Inferior parietal cortex (tissue), 1 donor: Measurements from ENCODE around the gene SVEP1.
"Not testable (repeated sequence)": the region's sequence is repeated elsewhere in the genome, so short reads cannot be mapped to it uniquely, and the experiment has no call there.

Source experiments
- DNase-seq: peaks from one replicate; pipeline ENCODE4 v3.0.0-alpha.2; 2016; ENCODE audit errors: extremely low spot score

Gene SVEP1

DNA sequence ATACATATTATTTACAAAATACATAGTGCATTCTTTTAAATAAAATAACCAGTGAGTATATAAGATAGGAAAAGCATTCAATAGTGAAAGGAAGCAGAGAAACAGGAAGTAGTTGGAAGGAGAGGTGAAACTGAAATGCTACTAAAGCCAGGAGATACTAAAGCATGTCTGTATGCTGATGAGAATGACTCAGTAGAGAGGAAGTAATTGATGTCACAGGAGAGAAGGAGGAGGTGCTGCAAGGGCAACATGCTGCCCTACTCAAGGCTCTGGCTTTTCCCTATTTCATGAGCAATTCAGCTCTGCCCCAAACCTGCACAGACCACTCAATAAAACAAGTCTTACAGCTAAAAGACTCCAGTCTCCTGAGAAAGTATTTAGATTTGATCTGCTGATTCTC, 133.4 kb downstream of the SVEP1 start:
- DNase-seq: no peak

DNA sequence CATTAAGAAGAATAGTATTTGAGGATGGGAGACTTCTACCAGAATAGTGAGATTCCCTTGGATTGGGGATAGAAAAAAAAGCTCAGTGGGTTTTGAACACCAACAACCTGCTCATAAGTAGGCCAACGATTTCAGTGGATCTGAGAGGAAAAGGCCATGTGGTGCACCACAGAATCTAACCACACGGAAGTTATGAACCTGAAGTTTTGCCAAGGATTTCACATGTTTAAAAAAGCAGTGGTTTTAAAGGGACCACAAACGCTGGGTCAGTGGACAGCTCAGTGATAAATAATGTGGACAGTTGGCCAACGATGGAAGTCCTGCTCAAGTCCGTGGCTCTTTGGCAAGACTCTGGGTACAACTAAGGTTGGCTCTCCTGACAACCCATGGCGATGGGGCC, 134.6 kb downstream of the SVEP1 start:
- DNase-seq: no peak

DNA sequence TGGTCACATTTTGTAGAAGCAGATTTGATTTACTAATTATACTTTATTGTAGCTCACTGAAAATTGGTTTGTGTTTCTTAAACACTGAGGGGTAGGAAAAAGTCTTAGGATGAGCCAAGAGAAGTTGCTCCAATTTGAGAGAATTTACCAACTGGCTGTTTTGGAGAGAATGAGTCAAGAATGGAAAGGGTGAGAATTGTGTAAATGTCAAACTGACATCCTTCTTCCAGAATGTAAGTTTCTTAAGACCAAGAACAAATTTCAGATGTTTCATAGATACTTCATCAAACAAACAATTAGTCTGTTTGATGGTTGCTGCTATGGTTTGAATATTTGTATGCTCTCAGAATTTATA, 135.7 kb downstream of the SVEP1 start:
- no peak for DNase-seq

DNA sequence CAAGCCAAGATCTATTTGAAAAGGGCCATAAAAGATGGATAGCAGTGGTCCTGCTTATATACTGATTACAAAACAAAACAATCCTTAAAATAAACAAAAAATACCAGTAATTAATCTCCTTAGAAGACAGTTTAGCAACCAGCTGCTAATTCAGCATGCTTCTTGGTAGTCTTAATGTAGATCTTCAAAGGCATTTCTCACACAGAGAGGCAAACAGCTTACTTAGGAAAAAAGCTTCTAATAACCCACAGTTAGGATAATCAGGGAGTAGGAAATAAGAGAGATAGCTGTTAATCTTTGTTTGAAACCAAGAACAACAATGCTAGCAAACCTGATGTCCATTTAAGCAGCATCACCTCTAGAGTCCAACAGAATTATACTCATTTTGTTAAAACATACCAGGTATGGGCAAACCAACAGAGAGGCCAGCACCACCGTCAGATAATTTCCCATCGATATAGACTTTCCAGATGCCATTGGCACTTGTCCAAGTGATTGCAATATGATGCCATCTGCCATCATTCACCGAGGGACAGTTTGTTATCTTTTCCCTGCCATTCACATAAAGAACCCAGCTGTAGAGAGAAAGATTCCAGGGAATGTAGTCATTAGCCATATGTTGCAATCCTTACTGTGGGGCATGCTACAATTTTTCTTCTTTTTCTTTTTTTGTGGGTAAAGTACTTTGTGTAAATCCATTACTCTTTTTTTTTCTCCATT, 136.2 kb downstream of the SVEP1 start:
- no peak for DNase-seq

DNA sequence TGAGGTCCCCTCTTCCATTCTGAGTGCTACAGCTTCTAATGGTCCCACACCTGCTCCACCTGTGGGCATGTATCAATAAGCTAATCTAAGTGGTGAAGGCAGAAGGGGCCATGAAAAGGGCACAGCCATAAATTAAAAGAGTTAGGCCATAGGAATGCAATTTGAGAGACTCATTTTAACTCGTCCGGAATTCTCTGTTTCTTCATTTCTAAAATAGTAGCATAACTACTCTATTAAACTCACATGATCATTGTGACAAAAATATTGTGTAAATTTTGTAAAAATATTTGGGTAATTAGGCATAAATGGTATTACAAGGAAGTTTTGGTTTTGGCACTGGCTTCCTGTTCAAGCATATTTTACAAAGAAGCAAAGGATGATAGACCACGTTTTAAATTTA, 138.7 kb downstream of the SVEP1 start:
- no peak for DNase-seq

DNA sequence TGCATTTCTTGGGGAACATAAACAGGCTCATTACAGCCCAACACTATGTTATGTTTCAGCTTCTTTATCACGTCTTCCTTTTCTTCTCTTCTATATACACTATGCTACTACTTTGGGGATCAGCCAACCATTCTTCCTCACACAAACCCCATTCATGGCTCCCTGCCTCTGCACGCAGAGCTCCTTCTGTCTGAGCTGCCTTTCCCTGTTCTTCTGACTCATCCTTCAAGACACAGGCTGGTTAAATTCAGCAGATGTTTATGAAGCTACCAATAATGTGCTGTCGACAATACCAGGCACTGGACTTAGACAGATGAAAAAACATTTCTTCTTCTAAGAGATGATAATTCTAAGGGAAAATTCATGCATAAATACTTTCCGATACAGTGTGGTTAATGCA, 139.4 kb downstream of the SVEP1 start:
- no peak for DNase-seq

DNA sequence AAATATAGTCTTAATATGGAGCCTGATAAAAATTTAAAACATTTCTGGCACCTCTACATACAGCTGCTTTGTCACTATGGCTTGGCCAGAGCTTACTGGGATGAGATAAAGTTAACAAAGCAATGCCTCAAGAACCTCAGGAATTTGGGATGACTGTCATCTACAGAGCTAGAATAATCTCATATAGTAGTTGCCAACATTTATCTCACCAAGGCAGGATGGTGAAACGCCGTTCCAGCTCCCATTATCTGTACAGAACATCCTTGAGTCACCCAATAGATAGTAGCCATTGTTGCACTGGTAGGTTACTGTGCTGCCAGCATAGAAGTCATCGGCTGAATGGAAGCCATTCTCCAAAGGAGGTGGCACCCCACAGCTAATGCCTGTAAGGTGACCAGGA, 147.3 kb downstream of the SVEP1 start:
- no peak for DNase-seq

DNA sequence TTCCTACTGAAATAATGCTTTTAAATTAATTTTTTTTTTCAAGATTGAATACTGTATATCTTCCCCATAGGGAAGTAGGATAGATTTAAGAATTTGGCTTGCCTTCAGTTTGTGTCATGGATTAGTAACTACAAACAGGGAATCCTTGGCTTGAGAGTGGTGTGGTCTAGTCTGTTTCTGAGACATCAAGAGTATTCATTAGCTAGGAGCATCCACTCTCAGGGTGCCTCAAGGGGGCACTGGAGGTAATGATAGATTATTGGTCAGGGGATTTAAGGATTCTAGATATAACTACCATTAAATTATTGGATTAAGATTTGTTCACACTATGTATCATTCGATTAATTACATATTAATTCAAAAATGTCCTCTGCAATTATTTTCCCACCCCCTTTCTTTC, 150.1 kb downstream of the SVEP1 start:
- no peak for DNase-seq

DNA sequence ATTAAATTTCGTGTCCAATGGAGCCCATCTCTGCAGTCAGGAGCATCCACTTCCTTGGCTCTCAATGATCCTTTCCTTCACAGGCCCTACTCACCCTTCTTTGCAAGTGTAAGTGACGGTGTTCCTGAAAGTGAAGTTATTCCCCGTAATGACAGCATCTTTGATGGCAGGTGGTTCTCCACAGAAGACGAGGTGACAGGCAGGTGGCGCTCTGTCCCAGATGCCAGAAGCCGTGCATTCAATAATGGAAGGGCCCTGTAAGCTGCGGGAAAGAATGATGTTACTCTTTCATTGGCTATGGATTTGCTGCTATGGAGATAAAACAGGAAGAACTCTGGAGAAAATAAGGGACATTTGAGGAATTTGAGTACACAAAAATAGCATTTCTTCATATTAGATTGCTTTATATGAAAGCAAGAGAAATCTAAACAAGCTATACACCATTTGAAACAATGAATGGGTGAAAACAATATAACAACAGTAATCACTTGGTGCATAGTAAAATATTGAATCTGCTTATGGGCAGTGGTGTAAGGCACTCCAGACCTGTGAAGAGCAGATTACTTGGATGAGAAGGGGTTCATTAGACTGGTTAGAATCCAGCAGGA, 151.9 kb downstream of the SVEP1 start:
- no peak for DNase-seq

DNA sequence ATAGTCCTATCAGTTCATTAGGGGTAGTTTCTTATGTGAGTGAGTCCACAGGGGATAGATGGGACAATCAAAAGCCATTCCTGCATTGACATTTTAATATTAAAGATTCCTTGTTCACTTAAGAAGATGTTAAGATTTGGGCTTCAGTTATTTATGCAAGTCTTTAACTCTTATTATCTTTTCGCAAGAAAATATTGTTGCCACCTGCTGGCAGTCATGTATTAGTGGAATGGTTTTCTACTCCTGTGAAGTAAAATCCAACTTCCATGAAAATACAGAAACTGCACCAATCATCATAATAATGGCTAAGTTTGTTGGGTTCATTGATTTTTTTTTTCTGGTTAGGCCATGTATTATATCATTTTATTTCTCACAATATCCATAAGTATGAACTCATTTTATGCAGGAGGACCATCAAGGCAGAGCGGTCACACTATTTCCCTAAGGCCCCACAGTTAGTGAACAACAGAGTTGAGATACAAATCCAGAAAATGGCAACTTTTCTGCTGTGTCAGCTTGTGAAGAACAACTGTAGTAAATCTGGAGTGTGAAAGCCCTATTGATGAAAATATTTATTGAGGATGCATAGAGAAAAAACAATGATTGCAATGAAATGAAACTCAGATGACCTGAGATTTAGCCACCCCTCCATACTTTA, 153.4 kb downstream of the SVEP1 start:
- DNase-seq: no peak

DNA sequence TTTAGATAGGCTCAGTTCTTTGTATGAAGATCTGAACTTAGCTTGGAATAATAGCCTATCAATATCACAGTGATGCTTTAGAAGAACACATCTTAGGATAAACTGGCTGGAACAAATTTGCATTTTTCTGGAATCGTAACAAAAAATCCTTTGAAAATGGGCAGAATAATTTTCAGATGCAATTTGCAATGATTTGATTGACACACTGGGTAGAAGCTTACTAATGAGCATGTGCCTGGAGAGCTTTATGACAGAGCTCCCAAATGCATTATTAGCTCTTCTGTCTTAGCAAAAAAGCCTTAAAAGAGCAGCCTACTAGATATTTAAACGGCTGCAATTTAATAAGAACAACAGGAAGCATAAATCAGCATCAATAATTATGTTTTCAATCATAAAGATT, 165.1 kb downstream of the SVEP1 start:
- no peak for DNase-seq

DNA sequence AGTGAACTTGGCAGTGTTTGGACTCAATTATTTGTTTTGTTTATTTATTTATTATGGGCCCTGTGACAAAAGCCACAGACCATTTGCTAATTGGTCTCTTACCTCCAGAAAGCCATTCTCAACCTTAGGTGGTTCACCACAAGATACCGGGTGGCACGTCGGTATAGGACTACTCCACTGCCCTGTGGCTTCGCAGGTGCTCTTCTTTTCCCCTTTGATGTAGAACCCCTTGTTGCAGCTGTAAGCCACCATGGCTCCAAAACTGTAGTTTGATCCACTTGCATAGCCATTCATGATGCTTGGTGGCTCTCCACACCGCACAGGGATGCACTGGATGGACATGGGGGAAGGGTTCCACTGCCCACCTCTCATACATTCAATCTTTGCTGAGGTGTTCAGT, 168.6 kb downstream of the SVEP1 start:
- no peak for DNase-seq

DNA sequence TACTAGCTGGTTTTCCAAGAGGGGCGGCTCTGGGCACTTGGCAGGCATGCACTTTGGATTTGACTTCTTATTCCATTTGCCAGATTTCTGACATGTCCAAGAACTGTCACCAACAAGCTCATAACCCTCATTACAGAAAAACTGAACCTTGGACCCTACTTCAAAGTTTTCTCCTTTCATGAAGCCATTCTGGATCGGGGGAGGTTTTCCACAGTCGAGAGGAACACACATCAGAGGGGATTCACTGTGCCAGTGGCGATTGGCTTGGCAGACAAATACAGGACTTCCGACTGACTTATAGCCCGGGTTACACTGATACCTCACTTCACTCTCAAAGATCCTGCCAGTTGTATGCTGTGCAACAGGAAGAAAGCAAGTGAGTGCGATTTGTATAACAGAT, 170.9 kb downstream of the SVEP1 start:
- no peak for DNase-seq

DNA sequence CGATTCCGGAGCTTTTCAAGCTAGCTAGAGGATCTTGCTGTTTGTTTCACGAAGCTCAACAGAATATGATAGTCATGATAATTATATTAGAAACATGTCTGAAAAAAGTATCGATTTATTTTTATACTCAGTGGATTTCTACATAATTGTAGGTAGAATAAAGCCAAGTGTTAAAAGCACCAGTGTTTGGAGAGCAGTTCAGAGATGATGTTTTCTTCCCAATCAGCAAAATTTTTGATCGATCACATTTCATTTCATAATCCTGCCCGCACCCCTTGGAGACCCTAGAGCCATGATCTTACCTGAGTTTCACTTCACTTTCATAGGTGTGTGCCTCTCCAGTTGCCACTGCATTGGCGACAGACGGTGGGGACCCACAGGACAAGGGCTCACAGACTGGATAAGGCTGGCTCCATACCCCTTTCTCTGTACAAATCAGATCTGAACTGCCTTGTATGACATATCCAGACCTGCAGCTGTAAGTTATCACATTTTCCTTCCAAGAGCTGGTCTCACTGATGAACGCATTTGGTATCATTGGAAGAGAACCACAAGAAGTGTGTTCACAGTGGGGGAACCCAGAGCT, 173.6 kb downstream of the SVEP1 start:
- DNase-seq: no peak

DNA sequence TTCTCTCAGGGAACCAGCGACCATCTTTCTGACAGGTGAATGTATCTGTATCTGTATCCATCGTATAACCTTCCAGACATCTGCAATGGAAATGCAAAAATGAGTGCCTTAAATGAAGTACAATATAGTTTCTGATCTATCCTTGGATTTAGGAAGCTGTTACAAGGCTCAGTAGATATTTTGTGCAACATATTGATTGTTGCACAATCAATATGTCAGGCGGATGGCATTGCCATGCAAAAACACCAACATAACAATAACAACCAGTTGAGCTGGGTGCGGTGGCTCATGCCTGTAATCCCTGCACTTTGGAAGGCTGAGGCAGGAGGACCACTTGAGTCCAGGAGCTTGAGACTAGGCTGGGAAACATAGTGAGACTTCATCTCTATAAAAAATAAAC, 175.1 kb downstream of the SVEP1 start:
- no peak for DNase-seq

DNA sequence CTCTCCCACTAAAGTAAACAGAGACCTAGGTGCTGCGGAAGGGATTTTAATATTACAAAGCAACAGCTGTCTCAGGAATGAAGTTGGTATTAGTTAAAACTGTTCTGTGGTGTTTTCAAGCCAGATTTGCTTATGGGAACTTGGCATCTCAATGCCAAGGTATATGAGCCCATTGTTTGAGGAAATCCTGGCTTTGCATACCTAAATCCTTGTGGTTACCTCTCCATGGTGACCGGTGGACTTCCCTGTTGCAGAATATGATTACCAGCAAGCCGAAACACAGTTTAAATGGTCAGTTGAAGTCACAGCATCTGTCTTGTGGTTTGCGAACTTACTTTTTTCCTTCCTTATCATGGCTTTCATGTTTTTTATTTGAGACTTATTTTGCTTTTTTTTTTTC, 179.6 kb downstream of the SVEP1 start:
- no peak for DNase-seq

DNA sequence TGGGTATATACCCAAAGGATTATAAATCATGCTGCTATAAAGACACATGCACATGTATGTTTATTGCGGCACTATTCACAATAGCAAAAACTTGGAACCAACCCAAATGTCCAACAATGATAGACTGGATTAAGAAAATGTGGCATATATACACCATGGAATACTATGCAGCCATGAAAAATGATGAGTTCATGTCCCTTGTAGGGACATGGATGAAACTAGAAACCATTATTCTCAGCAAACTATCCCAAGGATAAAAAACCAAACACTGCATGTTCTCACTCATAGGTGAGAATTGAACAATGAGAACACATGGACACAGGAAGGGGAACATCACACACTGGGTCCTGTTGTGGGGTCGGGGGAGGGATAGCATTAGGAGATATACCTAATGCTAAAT, 180.5 kb downstream of the SVEP1 start:
- not testable (repeated sequence) for DNase-seq

DNA sequence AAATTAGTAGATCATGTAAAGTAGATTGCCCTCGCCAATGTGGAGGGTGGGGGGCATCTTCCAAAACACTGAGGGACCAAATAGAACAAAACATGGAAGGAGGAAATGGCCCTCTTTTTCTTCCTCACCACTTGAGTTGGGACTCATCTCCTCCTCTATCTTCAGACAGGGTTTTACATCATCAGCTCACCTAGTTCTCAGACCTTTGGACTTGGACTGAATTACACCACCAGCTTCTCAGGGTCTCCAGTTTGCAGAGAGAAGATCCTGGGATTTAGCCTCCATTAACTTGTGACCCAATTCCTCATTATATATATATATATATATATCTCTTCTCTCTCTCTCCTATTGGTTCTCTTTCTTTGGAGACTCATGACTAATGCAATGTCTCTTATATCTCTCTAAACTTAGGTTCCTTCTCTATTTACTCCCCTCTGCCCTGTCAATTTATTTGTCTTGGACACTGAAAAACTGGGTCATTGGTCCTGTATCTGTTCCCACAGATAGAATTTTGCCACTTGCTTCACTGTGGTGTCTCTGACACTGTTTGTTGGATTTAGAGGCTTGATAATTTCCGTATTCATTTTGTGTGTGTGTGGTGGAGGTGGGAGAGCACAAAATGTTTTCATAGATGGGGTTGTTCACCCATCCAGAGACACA, 187.6 kb downstream of the SVEP1 start:
- no peak for DNase-seq

DNA sequence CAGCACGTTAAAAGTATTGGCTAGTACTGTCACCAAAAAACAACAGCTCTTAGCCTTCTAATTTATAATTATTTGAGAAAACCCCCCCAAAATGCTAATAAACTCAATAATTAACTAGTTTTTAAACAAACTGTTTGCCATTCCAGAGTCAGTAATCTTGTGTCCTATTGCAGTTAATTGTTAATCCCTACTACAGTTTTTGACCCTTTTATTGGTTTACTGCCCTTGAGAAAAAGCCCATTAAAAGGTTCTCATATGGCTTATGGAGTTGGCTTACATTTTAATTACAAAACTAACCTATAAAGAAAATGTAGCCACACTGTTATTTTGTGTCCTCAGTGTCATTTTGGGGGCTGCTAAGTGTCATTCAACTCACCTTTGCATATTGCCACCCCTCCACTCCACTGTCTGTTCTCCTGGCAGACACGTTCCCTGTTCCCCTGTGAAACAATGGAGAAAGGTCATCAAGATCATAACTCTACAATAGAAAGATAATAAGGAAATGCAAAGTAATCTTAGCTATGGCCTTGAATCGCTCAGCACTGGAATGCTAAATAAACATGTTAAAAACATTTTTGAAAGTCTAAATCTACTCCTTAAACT, 190.3 kb downstream of the SVEP1 start:
- no peak for DNase-seq

DNA sequence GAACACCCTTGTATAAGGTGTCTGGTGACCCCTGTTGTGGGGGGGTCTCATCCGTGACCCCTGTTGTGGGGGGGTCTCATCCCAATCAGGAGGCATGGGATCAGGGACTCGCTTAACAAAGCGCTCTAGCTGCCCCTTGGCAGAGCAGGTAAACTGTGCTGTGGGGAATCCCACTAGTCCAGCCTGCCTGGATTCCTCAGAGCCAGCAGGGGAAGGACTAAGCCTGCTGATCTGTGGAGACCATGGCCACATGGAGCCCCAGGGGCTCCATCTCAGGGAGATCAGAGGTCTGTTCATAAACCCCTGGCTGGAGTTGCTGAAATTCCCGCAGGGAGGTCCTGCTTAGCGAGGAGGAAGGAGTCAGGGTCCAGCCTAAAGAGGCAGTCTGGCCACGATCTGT, 196.1 kb downstream of the SVEP1 start:
- DNase-seq: no peak

DNA sequence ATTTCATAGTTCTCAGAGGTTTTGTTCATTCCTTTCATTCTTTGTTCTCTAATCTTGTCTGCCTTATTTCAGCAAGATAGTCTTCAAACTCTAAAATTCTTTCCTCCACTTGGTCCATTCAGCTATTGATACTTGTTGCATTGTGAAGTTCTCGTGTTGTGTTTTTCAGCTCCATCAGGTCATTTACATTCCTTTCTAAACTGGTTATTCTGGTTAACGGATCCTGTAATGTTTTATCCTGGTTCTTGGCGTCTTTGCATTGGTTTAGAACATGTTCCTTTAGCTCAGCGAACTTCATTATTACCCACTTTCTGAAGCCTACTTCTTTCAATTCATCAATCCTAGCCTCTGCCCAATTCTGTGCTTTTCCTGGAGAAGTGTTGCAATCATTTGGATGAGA, 196.8 kb downstream of the SVEP1 start:
- no peak for DNase-seq

DNA sequence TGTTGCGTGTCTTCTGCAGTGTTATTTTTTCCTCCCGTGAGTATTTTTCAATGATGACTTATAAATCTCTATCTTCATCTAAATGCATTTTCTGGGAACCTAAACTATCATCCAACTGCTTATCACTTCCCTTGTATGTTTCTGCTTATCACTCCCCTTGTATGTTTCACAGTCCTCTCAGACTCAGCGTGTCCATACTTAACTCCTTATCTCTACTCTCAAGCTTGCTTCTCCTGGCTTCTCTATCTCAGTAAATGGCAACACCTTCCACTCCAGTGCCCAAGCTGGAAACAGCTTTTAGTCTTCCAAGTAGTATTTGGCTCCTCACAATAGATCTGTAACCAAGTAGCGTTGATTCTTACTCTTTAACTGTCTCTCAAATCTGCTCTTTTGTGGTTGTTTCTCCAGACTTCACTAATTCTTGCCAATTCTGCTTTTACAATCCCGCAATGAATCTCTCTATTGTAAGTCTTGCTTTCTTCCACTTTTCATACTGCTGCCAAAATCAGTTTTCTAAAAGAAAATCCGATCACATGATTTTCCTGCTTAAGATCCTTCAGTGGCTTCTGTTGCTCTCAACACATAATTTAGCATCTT, 208.0 kb downstream of the SVEP1 start:
- peak; percentile 20 for DNase-seq
